ENCODE measurements around the gene NUP205.

NUP205 gene

GRCh38 chr7:135661311-135662122 lies 103.8 kb downstream of the NUP205 start:
- Histone ChIP-seq H2BK5ac (ENCODE audit: low read length) (no peak overlapping the region), H3K23ac (ENCODE audit: low read depth, low read length, poor library complexity) (no peak overlapping the region), H2AK5ac (ENCODE audit: low read depth, low read length) (peak overlapping the region; percentile 72), H3K14ac (ENCODE audit: low read length) (no peak overlapping the region), H2BK15ac (ENCODE audit: low read length) (no peak overlapping the region), H3K4me1 (ENCODE audit: control insufficient read depth in 2 of 2, insufficient read depth in 1 of 2, low read depth in 1 of 2, low read length in 2 of 2) (peaks cover 4 to 6% of the 10 kb centered on the region in 2 donors), H3K27me3 (ENCODE audit: control insufficient read depth in 3 of 3, insufficient read depth in 3 of 3, low read depth in 1 of 3, low read length in 3 of 3) (no peaks in the 10 kb centered on the region), H4K91ac (ENCODE audit: low read depth, low read length, poor library complexity) (no peak overlapping the region), H3K79me1 (ENCODE audit: low read depth, low read length) (peaks cover 5% of the 10 kb centered on the region), H3K18ac (ENCODE audit: low read length) (peak overlapping the region; percentile 84), H3K4me3 (ENCODE audit: low read length in 2 of 2) (peak overlapping the region; percentile 59 to 98), H2BK12ac (ENCODE audit: low read length) (no peak overlapping the region), H3K4ac (ENCODE audit: low read length) (no peak overlapping the region), H2AFZ (ENCODE audit: low read length) (peak overlapping the region; percentile 92), H3K36me3 (replicated peaks in 1 of 2; ENCODE audit: control insufficient read depth in 2 of 2, insufficient read depth in 2 of 2, low read length in 2 of 2) (peaks cover 0 to 26% of the 10 kb centered on the region in 2 donors), H2BK120ac (ENCODE audit: low read depth, low read length) (no peak overlapping the region), H3K27ac (replicated peaks; ENCODE audit: low read length) (peak overlapping the region; percentile 33), H3K4me2 (ENCODE audit: insufficient read depth, low read length, poor library complexity, severe bottlenecking) (peak overlapping the region; percentile 81), H4K8ac (ENCODE audit: low read depth, low read length) (peak overlapping the region; percentile 95), H3K9ac (ENCODE audit: low read depth, low read length, poor library complexity) (peak overlapping the region; percentile 32), H3K9me3 (replicated peaks in 1 of 2; ENCODE audit: control insufficient read depth in 2 of 2, insufficient read depth in 1 of 2, low read depth in 1 of 2, low read length in 2 of 2) (no peaks in the 10 kb centered on the region)
- WGBS, 2 donors (ENCODE audit: extremely low coverage in 2 of 2, insufficient read length in 2 of 2, insufficient replicate concordance in 1 of 2), result 100% methylated on average over 1 of the region's 14 CpGs; no CpG with 5 or more reads in 1 of the 2 donors
- no peak for DNase-seq (ENCODE audit: low spot score)

GRCh38 chr7:135662123-135662372 lies 104.3 kb downstream of the NUP205 start:
- no peak overlapping the region for H3K4ac ChIP-seq (ENCODE audit: low read length)
- H3K18ac ChIP-seq (ENCODE audit: low read length), result peak overlapping the region; percentile 84
- H3K27me3 ChIP-seq (ENCODE audit: control insufficient read depth in 3 of 3, insufficient read depth in 3 of 3, low read depth in 1 of 3, low read length in 3 of 3), result no peaks in the 10 kb centered on the region
- WGBS, 2 donors (ENCODE audit: extremely low coverage in 2 of 2, insufficient read length in 2 of 2, insufficient replicate concordance in 1 of 2), result no CpG with 5 or more reads among the region's 17 CpGs
- peak overlapping the region; percentile 59 to 98 for H3K4me3 ChIP-seq (ENCODE audit: low read length in 2 of 2)
- H2AK5ac ChIP-seq (ENCODE audit: low read depth, low read length), result peak overlapping the region; percentile 72
- H4K8ac ChIP-seq (ENCODE audit: low read depth, low read length), result peak overlapping the region; percentile 95
- H2BK12ac ChIP-seq (ENCODE audit: low read length), result no peak overlapping the region
- no peak overlapping the region for H3K14ac ChIP-seq (ENCODE audit: low read length)
- H3K4me2 ChIP-seq (ENCODE audit: insufficient read depth, low read length, poor library complexity, severe bottlenecking), result peak overlapping the region; percentile 81
- H3K4me1 ChIP-seq (ENCODE audit: control insufficient read depth in 2 of 2, insufficient read depth in 1 of 2, low read depth in 1 of 2, low read length in 2 of 2), result peaks cover 4 to 6% of the 10 kb centered on the region in 2 donors
- H2BK5ac ChIP-seq (ENCODE audit: low read length), result no peak overlapping the region
- peaks cover 5% of the 10 kb centered on the region for H3K79me1 ChIP-seq (ENCODE audit: low read depth, low read length)
- H3K27ac ChIP-seq (replicated peaks; ENCODE audit: low read length), result peak overlapping the region; percentile 33
- peak overlapping the region; percentile 32 for H3K9ac ChIP-seq (ENCODE audit: low read depth, low read length, poor library complexity)
- H2BK15ac ChIP-seq (ENCODE audit: low read length), result no peak overlapping the region
- H3K23ac ChIP-seq (ENCODE audit: low read depth, low read length, poor library complexity), result peak overlapping the region; percentile 99
- no peak overlapping the region for H2BK120ac ChIP-seq (ENCODE audit: low read depth, low read length)
- no peak for DNase-seq (ENCODE audit: low spot score)
- no peak overlapping the region for H4K91ac ChIP-seq (ENCODE audit: low read depth, low read length, poor library complexity)
- H2AFZ ChIP-seq (ENCODE audit: low read length), result peak overlapping the region; percentile 92
- H3K36me3 ChIP-seq (replicated peaks in 1 of 2; ENCODE audit: control insufficient read depth in 2 of 2, insufficient read depth in 2 of 2, low read length in 2 of 2), result peaks cover 0 to 30% of the 10 kb centered on the region in 2 donors
- no peaks in the 10 kb centered on the region for H3K9me3 ChIP-seq (replicated peaks in 1 of 2; ENCODE audit: control insufficient read depth in 2 of 2, insufficient read depth in 1 of 2, low read depth in 1 of 2, low read length in 2 of 2)

- H3K23ac ChIP-seq (ENCODE audit: low read depth, low read length, poor library complexity), result peak within 1 kb of the TSS; percentile 99
- H3K79me1 ChIP-seq (ENCODE audit: low read depth, low read length), result peaks cover 5% of the 10 kb centered on the region
- H3K9me3 ChIP-seq (replicated peaks in 1 of 2; ENCODE audit: control insufficient read depth in 2 of 2, insufficient read depth in 1 of 2, low read depth in 1 of 2, low read length in 2 of 2), result no peaks in the 10 kb centered on the region
- WGBS, 2 donors (ENCODE audit: extremely low coverage in 2 of 2, insufficient read length in 2 of 2, insufficient replicate concordance in 1 of 2), result no CpG with 5 or more reads among the region's 60 CpGs
- H2BK5ac ChIP-seq (ENCODE audit: low read length), result no peak within 1 kb of the TSS
- H3K27ac ChIP-seq (replicated peaks; ENCODE audit: low read length), result peak within 1 kb of the TSS; percentile 60
- H3K4me3 ChIP-seq (ENCODE audit: low read length in 2 of 2), result peak within 1 kb of the TSS; percentile 90 to 98
- no peak within 1 kb of the TSS for H2BK15ac ChIP-seq (ENCODE audit: low read length)
- H2BK12ac ChIP-seq (ENCODE audit: low read length), result no peak within 1 kb of the TSS
- peak; percentile 90 for DNase-seq (ENCODE audit: low spot score)
- peak within 1 kb of the TSS; percentile 81 for H3K4me2 ChIP-seq (ENCODE audit: insufficient read depth, low read length, poor library complexity, severe bottlenecking)
- H4K91ac ChIP-seq (ENCODE audit: low read depth, low read length, poor library complexity), result peak within 1 kb of the TSS; percentile 93
- H2AFZ ChIP-seq (ENCODE audit: low read length), result peak within 1 kb of the TSS; percentile 92
- peak within 1 kb of the TSS; percentile 95 for H4K8ac ChIP-seq (ENCODE audit: low read depth, low read length)
- peak within 1 kb of the TSS; percentile 99 for H3K9ac ChIP-seq (ENCODE audit: low read depth, low read length, poor library complexity)
- H3K36me3 ChIP-seq (replicated peaks in 1 of 2; ENCODE audit: control insufficient read depth in 2 of 2, insufficient read depth in 2 of 2, low read length in 2 of 2), result peaks cover 0 to 30% of the 10 kb centered on the region in 2 donors
- H3K14ac ChIP-seq (ENCODE audit: low read length), result peak within 1 kb of the TSS; percentile 94
- H2AK5ac ChIP-seq (ENCODE audit: low read depth, low read length), result peak within 1 kb of the TSS; percentile 72
- H3K18ac ChIP-seq (ENCODE audit: low read length), result peak within 1 kb of the TSS; percentile 100
- H3K4ac ChIP-seq (ENCODE audit: low read length), result no peak within 1 kb of the TSS
- H2BK120ac ChIP-seq (ENCODE audit: low read depth, low read length), result no peak within 1 kb of the TSS
- H3K4me1 ChIP-seq (ENCODE audit: control insufficient read depth in 2 of 2, insufficient read depth in 1 of 2, low read depth in 1 of 2, low read length in 2 of 2), result peaks cover 4 to 6% of the 10 kb centered on the region in 2 donors
- no peaks in the 10 kb centered on the region for H3K27me3 ChIP-seq (ENCODE audit: control insufficient read depth in 3 of 3, insufficient read depth in 3 of 3, low read depth in 1 of 3, low read length in 3 of 3)
Observed at GRCh38 chr7:135662373-135663114, 104.8 kb downstream of the NUP205 start, which contains the start of gene STMP1. TSS of gene STMP1 (plus strand) at chr7:135662514.

- Histone ChIP-seq H3K14ac (ENCODE audit: low read length) (no peak overlapping the region), H2BK5ac (ENCODE audit: low read length) (no peak overlapping the region), H3K79me1 (ENCODE audit: low read depth, low read length) (peaks cover 10% of the 10 kb centered on the region), H2AFZ (ENCODE audit: low read length) (no peak overlapping the region), H2BK12ac (ENCODE audit: low read length) (no peak overlapping the region), H3K4me3 (ENCODE audit: low read length in 2 of 2) (peak overlapping the region in 1 of 2 donors; percentile 98), H3K18ac (ENCODE audit: low read length) (no peak overlapping the region), H3K27ac (replicated peaks; ENCODE audit: low read length) (no peak overlapping the region), H3K4me1 (ENCODE audit: control insufficient read depth in 2 of 2, insufficient read depth in 1 of 2, low read depth in 1 of 2, low read length in 2 of 2) (peaks cover 4 to 6% of the 10 kb centered on the region in 2 donors), H4K8ac (ENCODE audit: low read depth, low read length) (no peak overlapping the region), H2AK5ac (ENCODE audit: low read depth, low read length) (no peak overlapping the region), H3K9me3 (replicated peaks in 1 of 2; ENCODE audit: control insufficient read depth in 2 of 2, insufficient read depth in 1 of 2, low read depth in 1 of 2, low read length in 2 of 2) (peaks cover 4 to 12% of the 10 kb centered on the region in 2 donors), H3K36me3 (replicated peaks in 1 of 2; ENCODE audit: control insufficient read depth in 2 of 2, insufficient read depth in 2 of 2, low read length in 2 of 2) (peaks cover 4 to 35% of the 10 kb centered on the region in 2 donors), H3K4ac (ENCODE audit: low read length) (no peak overlapping the region), H3K4me2 (ENCODE audit: insufficient read depth, low read length, poor library complexity, severe bottlenecking) (no peak overlapping the region), H2BK15ac (ENCODE audit: low read length) (no peak overlapping the region), H4K91ac (ENCODE audit: low read depth, low read length, poor library complexity) (no peak overlapping the region), H3K9ac (ENCODE audit: low read depth, low read length, poor library complexity) (no peak overlapping the region), H3K27me3 (ENCODE audit: control insufficient read depth in 3 of 3, insufficient read depth in 3 of 3, low read depth in 1 of 3, low read length in 3 of 3) (no peaks in the 10 kb centered on the region), H3K23ac (ENCODE audit: low read depth, low read length, poor library complexity) (no peak overlapping the region), H2BK120ac (ENCODE audit: low read depth, low read length) (no peak overlapping the region)
- WGBS, 2 donors (ENCODE audit: extremely low coverage in 2 of 2, insufficient read length in 2 of 2, insufficient replicate concordance in 1 of 2), result no CpG with 5 or more reads among the region's 3 CpGs
- no peak for DNase-seq (ENCODE audit: low spot score)
Observed at GRCh38 chr7:135664046-135664589, 106.4 kb downstream of the NUP205 start.

Data from neuronal stem cell (in vitro differentiated cells).